Memory B cell (primary cell): ENCODE data around the gene ALK.

Source experiments
- ATAC-seq: fragments of 150-1000 bp; cut with Tn5 transposase; 2 replicates; pipeline ENCODE4 v1.10.0; 2021; ENCODE audit warnings: low read depth, mild to moderate bottlenecking, moderate library complexity
- DNase-seq, 2 donors: peaks; one replicate each; pipeline ENCODE4 v3.0.0; 2022; ENCODE audit warnings: low spot score in 2 of 2
- H3K27ac Mint-ChIP-seq: one replicate; pipeline ENCODE4 v1.8.0; 2022; ENCODE audit warnings: mild to moderate bottlenecking, moderate library complexity, mixed read lengths
- H3K27me3 Mint-ChIP-seq: one replicate; pipeline ENCODE4 v1.8.0; 2022; ENCODE audit warnings: mixed read lengths
- H3K36me3 Mint-ChIP-seq: one replicate; pipeline ENCODE4 v1.8.0; 2022; ENCODE audit warnings: mild to moderate bottlenecking, mixed read lengths
- H3K4me1 Mint-ChIP-seq: one replicate; pipeline ENCODE4 v1.8.0; 2022; ENCODE audit warnings: mixed read lengths
- H3K4me3 Mint-ChIP-seq: one replicate; pipeline ENCODE4 v1.8.0; 2022; ENCODE audit warnings: mild to moderate bottlenecking, moderate library complexity, mixed read lengths
- H3K9me3 Mint-ChIP-seq: one replicate; pipeline ENCODE4 v1.8.0; 2022; ENCODE audit warnings: mixed read lengths

ALK gene

DNA sequence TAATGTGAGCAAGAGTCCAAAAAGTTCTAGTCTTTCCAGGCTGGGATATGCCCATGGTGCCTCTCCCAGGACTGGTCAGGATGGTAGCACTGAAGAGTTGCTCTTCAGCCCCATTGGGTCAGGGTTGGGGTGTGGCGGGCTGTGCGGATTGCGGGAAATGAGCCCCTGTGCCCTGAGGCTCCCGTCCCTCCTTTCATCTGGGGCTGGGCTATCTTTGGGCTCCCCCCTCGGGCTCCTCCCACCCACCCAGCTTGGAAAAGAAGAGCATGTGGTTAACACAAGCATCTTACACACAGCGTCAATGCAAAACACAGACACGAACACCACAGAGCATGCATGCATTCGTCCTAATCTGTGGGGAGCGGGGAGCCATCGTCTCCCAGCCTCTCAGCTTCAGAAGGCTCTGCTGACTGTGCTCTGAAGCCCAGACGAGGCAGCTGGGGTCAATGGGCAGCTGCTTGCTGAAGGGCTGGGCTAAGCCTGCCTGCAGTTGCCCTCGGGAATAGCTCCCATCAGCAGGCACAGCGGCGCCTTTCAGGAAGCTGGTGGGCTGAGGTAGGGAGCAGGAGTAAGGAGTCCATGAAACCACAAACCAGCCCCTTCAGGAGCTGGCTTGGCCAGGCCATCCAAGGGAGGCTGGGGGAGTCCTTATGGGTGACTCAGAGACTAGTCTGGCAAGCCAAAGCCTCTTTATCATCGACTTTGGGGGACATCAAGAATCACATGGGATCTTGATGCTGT lies 693.3 kb downstream of the ALK start:
- no peak for DNase-seq
- Mint-ChIP-seq H3K4me3 (no peak overlapping the region), H3K27me3 (peaks cover 8% of the 10 kb centered on the region), H3K36me3 (no peaks in the 10 kb centered on the region), H3K27ac (no peak overlapping the region), H3K9me3 (no peaks in the 10 kb centered on the region), H3K4me1 (no peaks in the 10 kb centered on the region)
- no peak for ATAC-seq

DNA sequence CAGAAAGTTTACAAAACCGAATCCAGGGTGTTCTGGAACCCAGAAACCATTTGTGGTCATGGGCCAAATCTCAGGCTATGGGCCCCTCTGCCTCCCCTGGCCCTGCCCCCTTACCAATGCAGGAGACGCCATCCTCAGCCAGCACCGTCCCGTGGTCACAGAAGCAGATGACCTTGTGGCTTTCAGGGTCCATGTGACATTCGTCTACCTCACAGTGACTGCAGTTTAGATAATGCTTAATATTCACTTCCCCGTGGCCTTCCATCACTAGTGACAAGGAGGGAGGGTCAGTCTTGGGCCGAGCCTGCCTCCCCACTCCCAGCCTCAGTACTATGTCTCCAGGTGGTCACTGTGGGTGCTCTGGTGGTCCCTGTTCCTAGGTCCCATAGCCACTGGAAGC lies 694.6 kb downstream of the ALK start:
- no peaks in the 10 kb centered on the region for H3K4me1 Mint-ChIP-seq
- H3K4me3 Mint-ChIP-seq: no peak overlapping the region
- ATAC-seq (no peak), DNase-seq (no peak)
- H3K36me3 Mint-ChIP-seq: no peaks in the 10 kb centered on the region
- peaks cover 10% of the 10 kb centered on the region for H3K27me3 Mint-ChIP-seq
- H3K27ac Mint-ChIP-seq: no peak overlapping the region
- H3K9me3 Mint-ChIP-seq: no peaks in the 10 kb centered on the region

DNA sequence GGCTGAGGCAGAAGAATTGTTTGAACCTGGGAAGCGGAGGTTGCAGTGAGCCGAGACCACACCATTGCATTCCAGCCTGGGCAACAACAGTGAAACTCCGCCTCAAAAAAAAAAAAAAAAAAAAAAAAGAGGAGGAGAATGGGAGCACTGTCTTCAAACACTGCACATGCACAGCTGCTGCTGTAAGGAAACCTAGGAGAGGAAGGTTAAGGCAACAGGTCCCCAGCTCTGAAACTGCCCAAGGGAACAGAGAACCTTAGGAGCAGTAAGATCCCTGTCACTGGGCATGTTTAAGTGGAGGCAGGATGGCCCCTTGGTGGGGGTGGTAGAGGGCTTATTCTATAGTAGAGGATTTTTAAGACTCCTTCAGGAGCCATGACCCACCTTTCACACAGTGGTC lies 695.0 kb downstream of the ALK start:
- Mint-ChIP-seq H3K36me3 (no peaks in the 10 kb centered on the region), H3K27me3 (peaks cover 11% of the 10 kb centered on the region), H3K9me3 (no peaks in the 10 kb centered on the region), H3K4me3 (no peak overlapping the region), H3K4me1 (no peaks in the 10 kb centered on the region), H3K27ac (no peak overlapping the region)
- ATAC-seq (no peak), DNase-seq (no peak)

GRCh38 chr2:29225814-29226213 lies 695.6 kb downstream of the ALK start:
- Mint-ChIP-seq H3K27me3 (peaks cover 11% of the 10 kb centered on the region), H3K4me3 (no peak overlapping the region), H3K27ac (no peak overlapping the region), H3K36me3 (no peaks in the 10 kb centered on the region), H3K9me3 (no peaks in the 10 kb centered on the region), H3K4me1 (no peaks in the 10 kb centered on the region)
- DNase-seq (no peak), ATAC-seq (no peak)

- peaks cover 11% of the 10 kb centered on the region for H3K27me3 Mint-ChIP-seq
- H3K27ac Mint-ChIP-seq: no peak overlapping the region
- ATAC-seq (no peak), DNase-seq (no peak)
- H3K4me1 Mint-ChIP-seq: no peaks in the 10 kb centered on the region
- H3K4me3 Mint-ChIP-seq: no peak overlapping the region
- no peaks in the 10 kb centered on the region for H3K36me3 Mint-ChIP-seq
- H3K9me3 Mint-ChIP-seq: no peaks in the 10 kb centered on the region
Observed at GRCh38 chr2:29224693-29225551, 696.5 kb downstream of the ALK start.

DNA sequence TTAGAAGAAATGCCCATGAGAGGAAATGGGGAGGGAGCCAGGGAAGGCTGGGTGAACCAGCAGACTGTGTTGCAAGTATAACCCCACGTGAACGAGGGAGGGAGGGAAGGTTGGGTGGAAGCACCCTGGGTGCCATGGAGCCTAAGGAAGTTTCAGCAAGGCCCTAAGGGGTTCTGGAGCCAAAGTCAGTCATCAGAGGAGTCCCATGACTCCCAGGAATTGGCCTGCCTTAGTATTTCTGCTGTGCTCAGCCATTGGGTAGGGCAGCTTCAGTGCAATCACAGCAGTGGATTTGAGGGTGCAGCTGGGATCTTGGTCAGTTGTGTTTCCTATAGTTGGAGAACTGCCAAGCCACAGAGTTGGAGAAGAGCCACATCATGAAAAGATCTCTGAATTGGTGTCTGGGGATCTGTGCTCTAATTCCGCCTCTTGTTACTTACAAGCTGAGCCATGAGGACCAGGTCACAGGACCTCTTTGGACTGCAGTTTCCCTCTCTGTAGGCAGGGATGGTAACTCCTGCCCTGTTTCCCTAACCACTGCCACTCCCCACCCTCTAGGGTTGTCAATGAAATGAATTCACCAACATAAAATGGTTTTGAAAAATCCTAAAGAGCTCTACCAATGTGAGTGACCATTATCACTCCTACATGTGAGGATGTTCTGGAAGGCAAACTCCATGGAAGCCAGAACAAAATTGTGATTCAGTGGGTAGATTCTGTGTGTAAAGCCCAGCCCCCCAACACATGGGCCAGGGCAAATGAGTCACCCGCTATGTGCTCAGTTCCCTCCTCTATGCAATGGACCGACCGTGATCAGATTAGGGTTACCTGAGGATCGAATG lies 697.3 kb downstream of the ALK start:
- Mint-ChIP-seq H3K9me3 (no peaks in the 10 kb centered on the region), H3K4me3 (no peak overlapping the region), H3K27me3 (peaks cover 8% of the 10 kb centered on the region), H3K27ac (no peak overlapping the region), H3K36me3 (no peaks in the 10 kb centered on the region), H3K4me1 (no peaks in the 10 kb centered on the region)
- no peak for ATAC-seq
- no peak for DNase-seq

GRCh38 chr2:29223257-29223656 lies 698.1 kb downstream of the ALK start:
- Mint-ChIP-seq H3K36me3 (no peaks in the 10 kb centered on the region), H3K27ac (no peak overlapping the region)
- ATAC-seq: no peak

DNA sequence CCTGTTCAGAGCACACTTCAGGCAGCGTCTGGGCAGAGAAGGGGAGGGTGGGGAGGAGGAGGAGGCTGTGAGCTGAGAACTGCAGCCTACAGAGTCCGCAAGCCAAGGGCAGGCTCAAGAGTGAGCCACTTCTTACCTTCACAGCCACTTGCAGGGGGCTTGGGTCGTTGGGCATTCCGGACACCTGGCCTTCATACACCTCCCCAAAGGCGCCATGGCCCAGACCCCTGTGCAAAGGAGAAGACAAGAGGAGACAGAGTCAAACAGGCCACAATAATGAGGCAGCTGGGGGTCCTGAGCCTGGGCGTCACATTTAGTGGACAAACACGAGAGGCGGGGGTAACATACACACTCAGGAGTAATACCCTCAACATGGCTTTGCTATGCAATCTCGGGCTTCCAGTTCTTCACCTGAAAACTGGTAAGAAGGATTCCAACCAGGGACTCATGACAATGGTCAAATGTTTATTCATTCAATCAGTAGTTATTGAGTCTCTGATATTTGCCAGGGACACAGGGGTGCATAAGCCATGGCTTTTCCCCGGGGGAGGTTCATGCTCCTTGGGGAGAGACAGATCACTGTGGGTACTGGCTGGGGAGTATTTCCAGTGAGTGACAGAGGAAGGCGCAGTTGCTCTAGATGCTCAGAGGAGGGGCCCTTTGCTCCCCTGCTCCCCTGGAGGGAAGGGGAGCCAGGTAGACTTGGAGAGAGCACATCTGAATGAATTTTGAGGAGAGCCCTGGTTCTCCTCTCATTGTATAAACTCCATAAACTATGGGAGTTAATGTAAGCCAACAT lies 698.8 kb downstream of the ALK start:
- Mint-ChIP-seq H3K4me3 (no peak overlapping the region), H3K9me3 (no peaks in the 10 kb centered on the region), H3K4me1 (no peaks in the 10 kb centered on the region), H3K27me3 (peaks cover 8% of the 10 kb centered on the region), H3K27ac (no peak overlapping the region), H3K36me3 (no peaks in the 10 kb centered on the region)
- ATAC-seq (no peak), DNase-seq (no peak)

More at GRCh38 chr2:29223257-29223656, 698.1 kb downstream of the ALK start:
- H3K4me1 Mint-ChIP-seq: no peaks in the 10 kb centered on the region
- no peak for DNase-seq
- H3K27me3 Mint-ChIP-seq: peaks cover 8% of the 10 kb centered on the region
- H3K9me3 Mint-ChIP-seq: no peaks in the 10 kb centered on the region
- H3K4me3 Mint-ChIP-seq: no peak overlapping the region

GRCh38 chr2:29220506-29221270 lies 700.7 kb downstream of the ALK start:
- H3K27ac Mint-ChIP-seq: no peak overlapping the region
- DNase-seq: no peak
- H3K36me3 Mint-ChIP-seq: no peaks in the 10 kb centered on the region
- H3K9me3 Mint-ChIP-seq: no peaks in the 10 kb centered on the region
- H3K4me1 Mint-ChIP-seq: no peaks in the 10 kb centered on the region
- no peak for ATAC-seq
- H3K4me3 Mint-ChIP-seq: no peak overlapping the region
- H3K27me3 Mint-ChIP-seq: peaks cover 8% of the 10 kb centered on the region

DNA sequence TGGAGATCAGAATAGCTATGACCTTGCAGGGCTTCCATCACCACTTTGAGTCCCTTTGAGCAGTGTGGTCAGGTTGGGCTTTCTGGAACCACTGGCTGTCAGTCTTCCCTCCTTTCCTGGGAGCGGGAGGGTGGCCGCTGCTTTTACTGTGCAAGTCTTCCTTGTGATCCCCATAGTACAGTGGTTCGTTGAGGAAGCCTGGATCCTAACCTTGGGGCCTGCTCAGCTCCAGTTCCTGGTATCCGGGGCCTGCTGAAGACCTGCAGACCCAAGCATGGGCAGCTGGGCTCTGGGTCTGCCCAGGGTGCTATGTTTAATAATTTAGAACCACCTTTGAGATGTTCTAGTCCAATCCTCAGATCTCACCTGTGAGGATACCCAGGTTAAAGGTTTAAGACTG lies 702.0 kb downstream of the ALK start:
- Mint-ChIP-seq H3K27ac (no peak overlapping the region), H3K9me3 (no peaks in the 10 kb centered on the region), H3K36me3 (no peaks in the 10 kb centered on the region), H3K4me1 (no peaks in the 10 kb centered on the region), H3K27me3 (peaks cover 7% of the 10 kb centered on the region), H3K4me3 (no peak overlapping the region)
- DNase-seq: no peak
- ATAC-seq: no peak

DNA sequence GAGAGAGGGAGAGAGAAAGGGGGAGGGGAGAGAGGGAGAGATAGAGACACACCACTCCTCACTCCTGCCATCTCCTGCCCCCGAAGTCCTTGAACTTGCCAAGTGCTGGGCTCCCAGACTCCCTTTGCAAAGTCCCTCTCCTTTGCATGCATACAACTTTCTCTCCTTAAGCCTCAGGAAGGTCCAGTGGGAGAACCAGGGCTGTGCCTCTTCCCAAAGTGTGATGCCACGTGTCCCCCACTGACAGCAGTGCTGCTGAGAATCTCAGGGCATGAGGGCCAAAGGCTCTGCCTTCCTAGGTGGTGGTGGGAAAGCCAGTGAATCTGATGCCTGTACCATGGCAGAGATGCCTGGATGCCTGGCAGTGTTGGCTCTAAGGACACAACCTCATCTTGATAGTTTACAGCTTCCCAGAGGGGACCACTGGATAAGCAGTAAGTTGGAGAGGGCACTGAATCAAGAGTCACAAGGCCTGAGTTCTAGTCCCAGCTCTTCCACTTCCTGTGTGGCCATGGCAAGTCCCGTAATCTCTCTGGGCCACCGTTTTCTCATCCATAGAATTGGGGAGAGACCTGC lies 702.7 kb downstream of the ALK start:
- no peaks in the 10 kb centered on the region for H3K36me3 Mint-ChIP-seq
- ATAC-seq: no peak
- no peaks in the 10 kb centered on the region for H3K9me3 Mint-ChIP-seq
- DNase-seq: no peak
- no peak overlapping the region for H3K27ac Mint-ChIP-seq
- no peak overlapping the region for H3K4me3 Mint-ChIP-seq
- no peaks in the 10 kb centered on the region for H3K4me1 Mint-ChIP-seq
- peaks cover 7% of the 10 kb centered on the region for H3K27me3 Mint-ChIP-seq

DNA sequence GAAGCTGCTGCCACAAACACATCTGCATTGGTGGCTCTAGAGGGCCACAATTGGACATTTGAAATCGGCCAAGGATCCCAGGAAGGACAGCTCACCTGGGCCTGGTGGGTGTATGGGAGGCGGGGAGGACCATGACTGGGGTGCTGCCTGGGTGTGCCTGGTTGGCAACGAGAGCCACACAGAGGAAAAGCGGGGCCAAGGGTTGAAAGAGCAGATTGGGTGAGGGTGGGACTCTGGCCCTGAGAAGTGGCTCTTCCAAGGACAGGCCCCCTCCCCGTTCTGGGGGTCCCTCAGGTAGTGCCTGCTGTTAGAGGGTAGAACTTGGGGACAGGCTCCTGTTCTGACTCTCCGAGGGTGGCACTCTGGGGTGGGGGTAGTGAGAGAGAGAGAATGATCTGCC lies 703.3 kb downstream of the ALK start:
- no peak for ATAC-seq
- Mint-ChIP-seq H3K27me3 (peaks cover 7% of the 10 kb centered on the region), H3K4me1 (no peaks in the 10 kb centered on the region), H3K27ac (no peak overlapping the region), H3K36me3 (no peaks in the 10 kb centered on the region), H3K4me3 (no peak overlapping the region), H3K9me3 (no peaks in the 10 kb centered on the region)
- no peak for DNase-seq

GRCh38 chr2:29216609-29216909 lies 704.8 kb downstream of the ALK start:
- peaks cover 4% of the 10 kb centered on the region for H3K27me3 Mint-ChIP-seq
- H3K4me3 Mint-ChIP-seq: no peak overlapping the region
- no peaks in the 10 kb centered on the region for H3K36me3 Mint-ChIP-seq
- H3K9me3 Mint-ChIP-seq: no peaks in the 10 kb centered on the region
- ATAC-seq (no peak), DNase-seq (no peak)
- no peak overlapping the region for H3K27ac Mint-ChIP-seq
- no peaks in the 10 kb centered on the region for H3K4me1 Mint-ChIP-seq
